Endothelial cell (in vitro differentiated cells): ENCODE measurements around the gene CLPTM1. TPM values are rescaled to one million over a fixed set of nuclear protein-coding genes. Genes with fewer than 3 reads are reported as not detected.
A peak's percentile ranks its signal among the peaks of the same experiment; 100 is the strongest.

ENCODE experiments used
- DNase-seq: peaks from one replicate; pipeline ENCODE4 v3.0.0; 2021; ENCODE audit warnings: low spot score
- H3K27ac Mint-ChIP-seq: one replicate; pipeline ENCODE4 v1.8.0; 2021; ENCODE audit warnings: mixed read lengths, inconsistent platforms; ENCODE audit not compliant: unreplicated experiment
- H3K27me3 Mint-ChIP-seq: one replicate; pipeline ENCODE4 v1.8.0; 2021; ENCODE audit warnings: mild to moderate bottlenecking, moderate library complexity, mixed read lengths, inconsistent platforms; ENCODE audit not compliant: unreplicated experiment
- H3K36me3 Mint-ChIP-seq: one replicate; pipeline ENCODE4 v1.8.0; 2021; ENCODE audit warnings: mild to moderate bottlenecking, low read depth, mixed read lengths, inconsistent platforms; ENCODE audit not compliant: unreplicated experiment
- H3K4me1 Mint-ChIP-seq: one replicate; pipeline ENCODE4 v1.8.0; 2021; ENCODE audit warnings: mild to moderate bottlenecking, mixed read lengths, inconsistent platforms; ENCODE audit not compliant: unreplicated experiment
- H3K4me3 Mint-ChIP-seq: one replicate; pipeline ENCODE4 v1.8.0; 2021; ENCODE audit warnings: mild to moderate bottlenecking, mixed read lengths, inconsistent platforms; ENCODE audit not compliant: unreplicated experiment
- H3K9me3 Mint-ChIP-seq: one replicate; pipeline ENCODE4 v1.8.0; 2021; ENCODE audit warnings: mixed read lengths, inconsistent platforms; ENCODE audit not compliant: unreplicated experiment
- CTCF ChIP-seq: fragments of 200-600 bp; sonication (generic); IDR thresholded peaks from one replicate; pipeline ENCODE4 v1.5.0; 2021; ENCODE audit warnings: antibody characterized with exemption; ENCODE audit not compliant: unreplicated experiment
- total RNA-seq: library from RNA; stranded (reverse); fragmentation: NEBNext Ultra II Directional; extraction: Animal tissue kit (Norgen Biotek cat#: 25700); gene quantifications from one replicate; pipeline ENCODE4 v1.2.1, GENCODE V29; 2021; ENCODE audit not compliant: unreplicated experiment

The CLPTM1 gene
- total RNA-seq, 1 donor from 2014 or later: 144 TPM

- H3K36me3 Mint-ChIP-seq: peaks cover 36% of the 10 kb centered on the region
Measured at GRCh38 chr19:44988896-44989556, 33.8 kb downstream of the CLPTM1 start.

GRCh38 chr19:44990459-44990858 lies 35.3 kb downstream of the CLPTM1 start:
- H3K36me3 Mint-ChIP-seq: peaks cover 36% of the 10 kb centered on the region
- no peak for TF ChIP-seq CTCF
- H3K4me1 Mint-ChIP-seq: no peaks in the 10 kb centered on the region
- H3K9me3 Mint-ChIP-seq: no peaks in the 10 kb centered on the region
- H3K4me3 Mint-ChIP-seq: no peak overlapping the region
- no peak for DNase-seq
- no peak overlapping the region for H3K27ac Mint-ChIP-seq
- H3K27me3 Mint-ChIP-seq: peaks cover 10% of the 10 kb centered on the region

More at GRCh38 chr19:44988896-44989556, 33.8 kb downstream of the CLPTM1 start:
- peaks cover 10% of the 10 kb centered on the region for H3K27me3 Mint-ChIP-seq
- no peaks in the 10 kb centered on the region for H3K4me1 Mint-ChIP-seq
- H3K27ac Mint-ChIP-seq: peak overlapping the region; percentile 48
- no peak overlapping the region for H3K4me3 Mint-ChIP-seq
- DNase-seq: peak; percentile 75
- TF ChIP-seq CTCF: peak; percentile 65
- no peaks in the 10 kb centered on the region for H3K9me3 Mint-ChIP-seq

- H3K36me3 Mint-ChIP-seq: peaks cover 32% of the 10 kb centered on the region
- H3K4me3 Mint-ChIP-seq: no peak overlapping the region
- no peak for DNase-seq
- peaks cover 9% of the 10 kb centered on the region for H3K27me3 Mint-ChIP-seq
- H3K9me3 Mint-ChIP-seq: no peaks in the 10 kb centered on the region
- H3K27ac Mint-ChIP-seq: no peak overlapping the region
- no peak for TF ChIP-seq CTCF
- H3K4me1 Mint-ChIP-seq: no peaks in the 10 kb centered on the region
Measured at GRCh38 chr19:44990966-44991365, 35.8 kb downstream of the CLPTM1 start.

GRCh38 chr19:44992336-44993163 lies 37.4 kb downstream of the CLPTM1 start:
- no peaks in the 10 kb centered on the region for H3K4me1 Mint-ChIP-seq
- H3K36me3 Mint-ChIP-seq: peaks cover 19% of the 10 kb centered on the region
- H3K27ac Mint-ChIP-seq: no peak overlapping the region
- H3K27me3 Mint-ChIP-seq: peaks cover 7% of the 10 kb centered on the region
- no peak for DNase-seq
- no peak for TF ChIP-seq CTCF
- H3K4me3 Mint-ChIP-seq: no peak overlapping the region
- H3K9me3 Mint-ChIP-seq: no peaks in the 10 kb centered on the region

- Mint-ChIP-seq H3K9me3 (no peaks in the 10 kb centered on the region), H3K36me3 (peaks cover 20% of the 10 kb centered on the region), H3K27ac (no peak overlapping the region), H3K4me3 (no peak overlapping the region), H3K4me1 (no peaks in the 10 kb centered on the region), H3K27me3 (peaks cover 4% of the 10 kb centered on the region)
- no peak for TF ChIP-seq CTCF
- no peak for DNase-seq
Measured at GRCh38 chr19:44993526-44993925, 38.3 kb downstream of the CLPTM1 start.
